K562 (cell line): ENCODE measurements around the gene LDLR. TPM values are rescaled to one million over a fixed set of nuclear protein-coding genes. Genes with fewer than 3 reads are reported as not detected.

ENCODE experiments used
- ATAC-seq: fragments of 200-7000 bp; cut with Tn5 transposase; 3 replicates; pipeline ENCODE4 v1.9.1; 2020; ENCODE audit warnings: moderate library complexity
- BruUV-seq: library from RNA; stranded (reverse); fragments of 400-500 nt; replicated peaks from 2 replicates; lab custom pipeline; 2021; lab: Mats Ljungman, UMichigan
- CTCF ChIA-PET: fragments of 300-600 bp; formaldehyde crosslinking; extraction: SDS; loops from one replicate; lab custom pipeline; 2021; ENCODE audit warnings: low intra/inter-chr PET ratio; lab: Yijun Ruan, JAX
- POLR2A ChIA-PET: fragments of 300-600, 350-650 bp; sonication (Branson Sonifier 250); formaldehyde crosslinking; extraction: SDS; loops from one replicate; lab custom pipeline; 2021; ENCODE audit warnings: antibody characterized with exemption, inconsistent platforms; lab: Yijun Ruan, JAX
- DNase-seq, 4 experiments: peaks; one replicate each; pipeline versions ENCODE4 v3.0.0 to v3.0.0-alpha.2; 2011 to 2018; ENCODE audit warnings: low spot score in 3 of 4, mixed read lengths in 3 of 4; ENCODE audit errors: extremely low read depth in 1 of 4
- FAIRE-seq: peaks from 2 replicates; lab custom pipeline; 2011; peaks lifted over from hg19 to GRCh38; lab: Jason Lieb, UNC
- H2AFZ ChIP-seq: 2 replicates; pipeline ENCODE4 v1.6.0; 2011; ENCODE audit warnings: low read depth, low read length, control low read depth, inconsistent platforms
- H3K27ac ChIP-seq: fragments of 200-600 bp; 3 replicates; pipeline ENCODE4 v1.8.0; 2011; ENCODE audit warnings: low read depth, mild to moderate bottlenecking, control low read depth, inconsistent platforms, low read length, moderate library complexity, mixed read lengths; ENCODE audit errors: extremely low read depth
- H3K27me3 ChIP-seq, 2 experiments: fragments of 300-600 bp in 1 of 2; 2 replicates in 1 of 2; 3 replicates in 1 of 2; pipeline versions ENCODE4 v1.6.0 to v1.8.0; 2011; ENCODE audit warnings: inconsistent platforms in 2 of 2, low read length in 2 of 2, mild to moderate bottlenecking in 1 of 2, mixed read lengths in 1 of 2, moderate library complexity in 1 of 2; ENCODE audit not compliant: control insufficient read depth in 2 of 2, insufficient read depth in 2 of 2
- H3K36me3 ChIP-seq: fragments of 300-600 bp; 3 replicates; pipeline ENCODE4 v1.8.0; 2011; ENCODE audit warnings: mild to moderate bottlenecking, low read length, inconsistent platforms; ENCODE audit not compliant: control insufficient read depth, insufficient read depth
- H3K4me1 ChIP-seq, 2 experiments: fragments of 200-600 bp in 1 of 2; replicated peaks in 1 of 2; 2 replicates in 1 of 2; 3 replicates in 1 of 2; pipeline versions ENCODE4 v1.5.1 to v1.8.0; 2011; ENCODE audit warnings: inconsistent platforms in 2 of 2, low read length in 2 of 2, mild to moderate bottlenecking in 1 of 2, mixed read lengths in 1 of 2, moderate library complexity in 1 of 2; ENCODE audit not compliant: control insufficient read depth in 2 of 2, insufficient read depth in 2 of 2
- H3K4me2 ChIP-seq: 2 replicates; pipeline ENCODE4 v1.6.1; 2011; ENCODE audit warnings: low read length, control low read depth, inconsistent platforms, mixed read lengths; ENCODE audit not compliant: insufficient read depth
- H3K4me3 ChIP-seq: fragments of 200-600 bp; sonication (generic), shearing (Covaris generic); 2 replicates; pipeline ENCODE4 v1.5.1; 2016; ENCODE audit warnings: control low read depth, inconsistent platforms
- H3K79me2 ChIP-seq: fragments of 200-600 bp; 3 replicates; pipeline ENCODE4 v1.8.0; 2011; ENCODE audit warnings: low read length, inconsistent platforms; ENCODE audit not compliant: control insufficient read depth, insufficient read depth
- H3K9ac ChIP-seq, 2 experiments: 2 replicates each; pipeline versions ENCODE4 v1.6.0 to v1.6.1; 2011; ENCODE audit warnings: low read depth in 2 of 2, low read length in 2 of 2, control low read depth in 1 of 2, inconsistent platforms in 1 of 2, mild to moderate bottlenecking in 1 of 2, mixed read lengths in 1 of 2; ENCODE audit not compliant: insufficient read depth in 1 of 2
- H3K9me1 ChIP-seq: one replicate; pipeline ENCODE4 v1.6.0; 2011; ENCODE audit warnings: inconsistent platforms, mild to moderate bottlenecking, low read length, moderate library complexity; ENCODE audit not compliant: control insufficient read depth, insufficient read depth
- H3K9me3 ChIP-seq: replicated peaks from 2 replicates; pipeline ENCODE4 v1.5.1; 2011; ENCODE audit warnings: low read depth, low read length, inconsistent platforms; ENCODE audit not compliant: control insufficient read depth, insufficient read depth
- H4K20me1 ChIP-seq: replicated peaks from 2 replicates; pipeline ENCODE4 v1.6.1; 2011; ENCODE audit warnings: low read length, inconsistent platforms, mixed read lengths; ENCODE audit not compliant: control insufficient read depth, insufficient read depth
- BDP1 ChIP-seq: IDR thresholded peaks from 3 replicates; pipeline ENCODE4 v1.6.1; 2011; ENCODE audit not compliant: insufficient read length, insufficient read depth
- CCNT2 ChIP-seq: IDR thresholded peaks from 2 replicates; pipeline ENCODE4 v1.6.1; 2011; ENCODE audit warnings: borderline replicate concordance, low read depth, mild to moderate bottlenecking, moderate library complexity, mixed read lengths, low read length; ENCODE audit not compliant: insufficient read length; ENCODE audit errors: extremely low read depth
- CHD2 ChIP-seq: IDR thresholded peaks from 2 replicates; pipeline ENCODE4 v1.6.1; 2011; ENCODE audit warnings: low read depth, low read length
- DIDO1 ChIP-seq: fragments of 450-650 bp; IDR thresholded peaks from 2 replicates; pipeline ENCODE4 v1.6.1; 2016; ENCODE audit warnings: low read depth, missing biosample characterization, missing genetic modification characterization
- HDAC1 ChIP-seq, 2 experiments: fragments of 450-650 bp; IDR thresholded peaks; 2 replicates each; pipeline ENCODE4 v1.6.1; 2016 to 2017; ENCODE audit warnings: inconsistent platforms in 1 of 2, mild to moderate bottlenecking in 1 of 2, moderate library complexity in 1 of 2
- NFE2 ChIP-seq: IDR thresholded peaks from 2 replicates; pipeline ENCODE4 v1.6.1; 2014; ENCODE audit warnings: antibody characterized with exemption, low read depth
- PBX2 ChIP-seq, 2 experiments: IDR thresholded peaks in 1 of 2; conservative IDR thresholded peaks in 1 of 2; 2 replicates each; pipeline ENCODE4 v1.6.1; 2016; ENCODE audit warnings: low read depth in 2 of 2, mild to moderate bottlenecking in 1 of 2, missing compliant biosample characterization in 1 of 2, missing genetic modification characterization in 1 of 2, moderate library complexity in 1 of 2
- PHF20 ChIP-seq: fragments of 450-650 bp; IDR thresholded peaks from 2 replicates; pipeline ENCODE4 v1.6.1; 2018; ENCODE audit not compliant: partially characterized antibody
- RBM25 ChIP-seq: fragments of 200-400 bp; formaldehyde crosslinking; IDR thresholded peaks from 2 replicates; pipeline ENCODE4 v1.6.1; 2018; ENCODE audit warnings: low read length, low read depth, moderate library complexity; ENCODE audit not compliant: severe bottlenecking
- ZBTB1 ChIP-seq: sonication (generic); formaldehyde crosslinking; IDR thresholded peaks from 2 replicates; pipeline ENCODE4 v1.8.1; 2023; ENCODE audit warnings: missing genetic modification reagents, low read depth, mild to moderate bottlenecking, borderline replicate concordance
- ZNF121 ChIP-seq: sonication (generic); formaldehyde crosslinking; conservative IDR thresholded peaks from 2 replicates; pipeline ENCODE4 v1.8.0; 2022; ENCODE audit warnings: missing genetic modification reagents
- ZNF785 ChIP-seq: fragments of 250-450 bp; sonication (Bioruptor Pico); IDR thresholded peaks from 2 replicates; pipeline ENCODE4 v1.4.0; 2020; ENCODE audit warnings: mild to moderate bottlenecking
- WGBS: fragments of 100-300 bp; shearing (Covaris generic); methylation state at CpG from one replicate; pipeline ENCODE4 v1.1.6; 2016; ENCODE audit warnings: low coverage, mixed read lengths; ENCODE audit not compliant: insufficient coverage; ENCODE audit errors: missing lambda C conversion rate; 5-methylcytosine and 5-hydroxymethylcytosine counted together
- in situ Hi-C: fragments of 300-500 bp; cut with MboI; formaldehyde crosslinking; loops from 4 replicates; pipeline ENCODE4 v1.15.0; 2018; ENCODE audit warnings: inconsistent platforms, mixed read lengths
- intact Hi-C: fragments of 100-400 bp; cut with micrococcal nuclease; formaldehyde crosslinking; loops from 2 replicates; pipeline ENCODE4 v1.14.2; 2022
- polyA plus RNA-seq, 8 experiments: library from polyadenylated mRNA; depleted of rRNA in 4 of 8; stranded (reverse) in 5 of 8; unstranded in 3 of 8; fragments of >200 nt; fragmentation: Nextera tagmentation in 2 of 8; fragmentation: Illumina TruSeq in 1 of 8; extraction: Ambion mirVana in 2 of 8; extraction: Trizol in 1 of 8; gene quantifications; 2 replicates each; pipeline versions ENCODE4 v1.2.1 to v1.2.3, GENCODE V29; 2011 to 2014; ENCODE audit warnings: inconsistent platforms in 1 of 8, missing spikeins in 1 of 8
- total RNA-seq, 7 experiments: library from RNA; depleted of rRNA in 6 of 7; stranded (reverse); fragments of >200 nt in 6 of 7; fragmentation: Illumina TruSeq in 2 of 7; extraction: Trizol in 2 of 7; gene quantifications; 2 replicates each; pipeline versions ENCODE4 v1.2.1 to v1.2.3, GENCODE V29; 2011 to 2021; ENCODE audit warnings: low replicate concordance in 1 of 7

Gene LDLR
- total and polyA plus RNA-seq, 9 of the 15 experiments (the other 6 are each of a cell fraction or from before 2014, with no cell fraction given): 19.9 to 114 (median 56.3) TPM

DNA sequence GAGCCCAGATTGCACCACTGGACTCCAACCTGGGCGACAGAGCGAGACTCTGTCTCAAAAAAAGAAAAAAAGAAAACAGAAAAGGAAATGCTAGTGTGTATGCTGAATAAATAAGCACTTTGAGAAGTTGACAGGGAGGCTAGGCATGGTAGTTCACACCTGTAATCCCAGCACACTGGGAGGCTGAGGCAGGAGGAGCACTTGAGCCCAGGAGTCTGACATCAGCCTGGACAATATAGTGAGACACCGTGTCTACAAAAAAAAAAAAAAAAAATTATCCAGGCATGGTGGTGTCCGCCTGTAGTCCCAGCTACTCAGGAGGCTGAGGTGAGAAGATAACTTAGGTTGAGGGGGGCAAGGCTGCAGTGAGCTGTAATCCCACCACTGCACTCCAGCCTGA is 19.1 kb upstream of the LDLR start:
- POLR2A ChIA-PET: interaction anchor here (0.7 to 1.3 kb wide), 2 partner anchors 19 to 150 kb away, joined by 3 read pairs; partner anchors contain the start of gene LDLR
- no TSS peak for BruUV-seq
- no peaks in the 10 kb centered on the region for H3K9me1 ChIP-seq

More for the DNA sequence above, 19.1 kb upstream of the LDLR start:
- WGBS: 88% methylated on average over 3 of the region's 4 CpGs
- no peak overlapping the region for H3K27ac ChIP-seq
- TF ChIP-seq ZNF785 (CRISPR knock-in tag): no peak
- peak; percentile 1 for TF ChIP-seq RBM25
- TF ChIP-seq DIDO1 (tag): no peak
- TF ChIP-seq HDAC1 (IDR thresholded peaks at IDR 0.05): no peak
- no peak for TF ChIP-seq CHD2
- no peak for TF ChIP-seq NFE2
- TF ChIP-seq CCNT2: no peak
- no peak for TF ChIP-seq PHF20
- TF ChIP-seq ZBTB1 (CRISPR knock-in tag): no peak
- TF ChIP-seq ZNF121 (CRISPR knock-in tag): peak; percentile 86
- no peak for TF ChIP-seq PBX2 (CRISPR knock-in tag; IDR thresholded peaks at IDR 0.05; ENCODE audit: low read depth)
- no peak for TF ChIP-seq PBX2 (tag; conservative IDR thresholded peaks at IDR 0.05; ENCODE audit: low read depth)
- TF ChIP-seq BDP1: no peak
- no peak overlapping the region for H3K4me2 ChIP-seq
- H3K9ac ChIP-seq: no peak overlapping the region
- H3K4me1 ChIP-seq: peaks cover 0 to 10% of the 10 kb centered on the region in 2 experiments; a peak in 2 of 5 replicates
- no peak overlapping the region for H3K4me3 ChIP-seq
- ATAC-seq: no peak
- peaks cover 15% of the 10 kb centered on the region; the same call in 2 of the 3 replicates for H3K36me3 ChIP-seq
- intact Hi-C loops: no loop called here
- no peak overlapping the region for H2AFZ ChIP-seq
- no peak for DNase-seq
- H3K79me2 ChIP-seq: no peaks in the 10 kb centered on the region
- FAIRE-seq: no peak
- CTCF ChIA-PET: no interaction called here
- no peaks in the 10 kb centered on the region for H4K20me1 ChIP-seq
- no peaks in the 10 kb centered on the region for H3K27me3 ChIP-seq
- no peaks in the 10 kb centered on the region for H3K9me3 ChIP-seq
- in situ Hi-C loops: no loop called here
